GM18868 (cell line): ENCODE measurements around the gene TFAP2E.

Experiments used
- ATAC-seq: cut with Tn5 transposase; IDR thresholded peaks from one replicate; pipeline ENCODE4 v1.9.1; 2021; ENCODE audit warnings: mild to moderate bottlenecking, moderate library complexity; ENCODE audit not compliant: unreplicated experiment

The TFAP2E gene

DNA sequence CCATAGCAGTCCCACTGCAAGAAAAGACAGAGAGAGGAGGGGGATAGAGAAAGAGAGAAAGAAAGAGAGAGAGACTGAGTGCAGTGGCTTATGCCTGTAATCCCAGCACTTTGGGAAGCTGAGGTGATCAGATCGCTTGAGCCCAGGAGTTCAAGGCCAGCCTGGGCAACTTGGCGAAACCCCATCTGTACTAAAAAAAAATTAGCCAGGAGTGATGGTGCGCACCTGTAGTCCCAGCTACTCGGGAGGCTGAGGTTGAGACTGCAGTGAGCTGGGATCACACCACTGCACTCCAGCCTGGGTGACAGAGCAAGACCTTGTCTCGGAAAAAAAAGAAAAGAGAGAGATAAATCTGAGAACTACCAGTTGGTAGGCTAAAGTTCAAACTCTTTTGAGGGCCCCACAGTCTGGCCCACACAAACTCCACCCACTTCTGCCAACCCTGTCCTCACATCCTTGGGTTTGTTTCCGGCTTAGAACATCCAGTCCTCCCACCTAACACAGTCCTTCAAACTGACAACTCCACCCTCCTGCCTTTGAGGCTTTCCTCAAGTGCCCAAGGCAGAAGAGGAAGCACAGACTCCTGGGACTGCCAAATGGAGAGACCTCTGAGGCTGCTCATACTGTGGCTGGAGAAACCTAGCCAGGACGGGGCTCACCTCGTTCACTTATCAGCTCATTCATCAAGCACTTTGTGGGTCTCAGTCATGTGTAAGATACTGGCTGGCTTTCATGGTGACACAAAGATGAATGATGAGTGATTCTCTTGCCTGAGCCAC is 20.1 kb downstream of the TFAP2E start:
- ATAC-seq = no peak

DNA sequence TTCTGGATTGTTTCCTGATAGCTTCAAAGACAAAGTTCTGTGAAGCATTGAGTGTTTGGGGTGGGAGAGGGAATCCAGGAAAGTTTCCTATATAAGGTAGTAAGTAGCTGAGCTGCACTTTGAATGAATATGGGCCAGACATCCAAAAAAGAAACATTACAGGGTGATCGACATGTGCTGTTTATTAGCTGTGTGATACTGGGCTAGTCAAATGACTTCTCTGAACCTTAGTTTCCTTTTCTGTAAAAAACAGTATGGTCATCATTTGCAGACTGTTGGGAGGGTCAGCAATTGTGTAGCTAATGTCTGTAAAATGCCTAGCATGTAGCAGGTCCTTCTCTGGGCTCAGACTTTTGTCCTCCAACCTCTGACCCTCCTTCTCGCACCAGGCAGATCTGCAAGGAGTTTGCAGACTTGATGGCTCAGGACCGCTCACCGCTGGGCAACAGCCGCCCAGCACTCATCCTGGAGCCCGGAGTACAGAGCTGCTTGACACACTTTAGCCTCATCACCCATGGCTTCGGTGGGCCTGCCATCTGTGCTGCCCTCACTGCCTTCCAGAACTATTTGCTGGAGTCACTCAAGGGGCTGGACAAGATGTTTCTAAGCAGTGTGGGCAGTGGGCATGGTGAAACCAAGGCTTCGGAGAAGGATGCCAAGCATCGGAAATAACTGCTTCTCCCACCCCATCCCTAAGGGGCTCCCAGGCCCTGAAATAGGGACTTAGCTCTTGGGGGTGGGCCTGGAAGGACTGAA is 21.1 kb downstream of the TFAP2E start:
- no peak for ATAC-seq

DNA sequence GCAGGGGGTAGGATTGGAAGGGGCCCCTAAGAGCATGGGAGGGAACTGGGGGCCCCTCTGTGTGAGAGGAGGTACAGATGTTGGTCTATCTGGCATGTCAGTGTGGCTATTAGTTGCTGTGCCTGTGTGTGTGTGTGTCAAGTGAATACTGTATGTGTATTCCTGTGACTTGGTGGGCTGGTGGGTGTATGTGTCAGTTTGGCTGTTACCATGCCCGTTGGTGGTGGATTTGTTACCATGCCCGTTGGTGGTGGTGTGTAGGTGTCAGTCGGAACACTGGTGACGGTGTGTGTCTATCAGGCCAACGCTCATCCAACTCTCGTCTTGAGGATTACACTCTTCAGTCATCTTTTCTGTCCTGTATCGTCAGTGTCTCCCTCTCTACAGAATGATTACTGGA is 22.6 kb downstream of the TFAP2E start:
- ATAC-seq = no peak

DNA sequence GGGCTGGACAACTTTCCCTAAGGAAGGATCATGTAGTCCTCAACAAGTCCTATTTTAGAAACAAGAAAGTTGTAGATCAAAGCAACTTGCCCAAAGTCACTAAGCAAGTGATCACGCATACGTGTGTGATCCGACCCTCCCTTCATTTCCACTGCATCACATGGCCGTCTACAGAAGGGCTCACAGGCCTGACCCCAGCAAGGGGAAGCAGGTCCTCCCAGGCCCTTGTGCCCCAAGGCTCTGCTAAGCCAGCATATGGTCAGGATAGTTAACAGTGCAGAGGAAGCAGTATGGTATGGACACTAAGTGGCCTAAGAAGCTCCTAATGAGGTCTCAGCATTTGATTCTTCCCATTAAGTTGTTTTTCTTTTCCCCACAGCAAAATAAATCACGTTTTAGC is 24.8 kb downstream of the TFAP2E start:
- ATAC-seq = no peak

DNA sequence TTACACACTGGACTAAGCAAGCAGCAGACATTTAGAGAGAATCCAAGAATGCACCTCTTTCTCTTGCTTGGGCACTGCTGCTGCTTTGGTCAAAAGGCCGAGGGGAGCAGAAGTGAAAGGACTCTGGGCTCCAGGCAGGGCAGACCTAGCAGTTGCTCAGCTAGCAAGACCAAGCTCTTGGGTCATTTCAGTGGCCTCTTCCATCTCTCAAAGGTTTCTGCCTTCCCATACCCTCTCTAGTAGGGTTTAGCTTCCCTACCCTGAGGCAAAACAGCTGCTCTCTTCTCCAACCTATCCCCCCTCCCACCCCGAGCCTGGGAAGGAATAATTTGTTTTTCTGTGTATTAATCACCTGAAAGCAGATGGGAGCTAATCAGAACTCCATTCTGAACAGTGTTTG is 25.8 kb downstream of the TFAP2E start:
- ATAC-seq = no peak

DNA sequence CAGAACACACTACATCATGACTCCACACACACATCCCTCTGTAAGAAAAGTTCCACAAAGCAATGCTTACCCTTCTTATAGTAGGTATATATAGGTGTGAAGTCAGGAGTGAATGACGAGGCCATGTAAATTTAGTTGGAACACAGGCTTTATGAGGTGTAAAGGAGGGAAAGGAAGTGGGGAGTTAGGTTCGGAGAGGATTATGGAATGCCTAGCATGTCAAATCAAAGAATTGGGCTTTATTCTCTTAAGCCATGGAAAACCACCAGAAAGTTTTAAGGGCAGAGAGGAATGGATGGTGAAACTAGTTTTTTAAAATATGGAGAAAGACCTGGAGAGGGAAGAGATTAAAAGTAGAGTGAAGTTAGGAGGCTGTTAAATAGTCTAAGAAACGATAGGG is 26.3 kb downstream of the TFAP2E start:
- ATAC-seq = no peak

DNA sequence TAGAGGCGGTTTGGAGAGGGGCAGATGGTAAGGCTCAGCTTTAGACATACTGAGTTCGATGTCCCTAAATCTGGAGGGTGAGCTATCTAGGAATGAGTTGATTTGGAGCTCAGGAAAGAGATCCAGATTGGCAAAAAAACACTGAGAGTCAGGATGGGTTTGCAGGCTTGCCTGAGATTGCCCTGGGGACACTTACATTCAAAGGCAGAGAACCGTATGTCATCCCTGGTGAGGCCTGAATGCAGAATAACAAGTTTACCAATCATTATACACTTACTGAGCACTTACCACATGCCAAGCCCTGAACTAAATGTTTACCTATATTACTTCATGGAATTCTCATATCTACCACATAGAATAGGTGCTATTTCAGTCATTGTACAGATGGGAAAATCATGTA is 27.5 kb downstream of the TFAP2E start:
- no peak for ATAC-seq

DNA sequence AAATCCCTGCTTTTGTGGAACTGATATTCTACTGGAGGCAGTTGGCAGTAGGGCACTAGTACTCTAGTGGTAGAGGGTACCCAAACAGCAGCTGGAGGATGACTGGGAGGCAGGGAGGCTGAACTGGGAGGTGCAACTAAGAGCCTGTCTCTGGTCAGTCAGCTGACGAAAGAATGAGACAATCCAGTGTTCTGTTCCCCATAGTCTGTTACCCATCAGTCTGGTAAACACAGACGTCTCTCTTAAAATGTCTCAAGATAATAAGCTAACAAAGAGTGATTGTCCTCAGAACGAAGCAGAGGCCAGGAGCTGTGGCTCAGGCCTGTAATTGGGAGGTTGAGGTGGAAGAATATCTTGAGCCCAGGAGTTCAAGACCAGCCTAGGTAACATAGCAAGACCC is 30.4 kb downstream of the TFAP2E start:
- ATAC-seq = no peak

DNA sequence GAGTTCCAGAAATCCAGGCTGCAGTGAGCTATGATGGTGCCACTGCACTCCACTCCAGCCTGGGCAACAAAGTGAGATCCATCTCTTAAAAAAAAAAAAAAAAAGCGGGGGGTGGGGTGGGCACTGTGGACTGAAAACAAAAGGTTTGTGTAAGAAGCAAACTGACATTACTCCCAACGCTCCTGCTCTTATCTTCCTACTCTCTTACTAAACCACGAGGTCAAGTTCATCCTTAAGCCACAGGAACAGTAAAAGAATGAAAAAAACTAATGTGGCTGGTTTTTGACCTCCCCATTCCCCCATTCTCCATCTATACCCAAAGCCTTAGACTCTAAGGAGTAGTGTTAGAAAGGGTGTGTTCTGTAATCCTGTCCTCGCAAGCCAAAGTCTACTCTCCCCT is 30.8 kb downstream of the TFAP2E start:
- no peak for ATAC-seq

DNA sequence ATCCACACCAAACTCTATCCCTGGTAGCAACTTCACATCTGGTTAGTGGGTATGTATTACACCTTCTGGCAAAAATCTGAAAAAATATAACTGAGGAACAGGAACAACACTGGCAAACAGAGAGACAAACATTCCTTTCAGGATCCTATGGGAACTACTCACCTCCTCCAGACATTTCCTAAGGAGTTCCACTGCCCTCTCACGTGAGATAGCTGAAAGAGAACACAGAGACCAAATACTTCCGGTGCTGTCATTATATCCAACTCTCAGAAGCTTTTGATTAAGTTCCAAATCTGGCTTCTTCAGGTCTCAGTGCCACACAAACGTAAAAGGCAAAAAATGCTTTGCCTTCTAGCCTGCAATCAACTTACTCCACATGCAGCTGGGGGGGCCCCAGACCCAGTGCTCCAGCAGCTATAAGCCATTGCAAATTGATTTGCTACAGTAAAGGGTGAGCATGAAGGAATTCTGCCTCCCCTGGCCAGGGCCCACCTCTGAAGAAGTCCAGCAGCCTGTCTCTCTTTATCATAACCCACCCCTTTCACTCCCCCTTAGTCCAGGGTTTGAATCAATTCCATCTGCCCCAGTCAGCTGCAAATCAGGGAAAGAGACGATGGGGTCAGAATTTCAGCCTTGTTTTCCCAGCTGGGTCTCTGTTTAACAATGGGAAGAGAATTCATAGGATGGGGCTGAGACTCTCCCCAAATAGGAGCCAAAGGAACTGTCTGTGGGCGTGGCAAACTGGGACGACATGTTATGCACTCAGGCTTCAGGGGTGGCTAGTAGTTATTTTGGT is 32.2 kb downstream of the TFAP2E start:
- ATAC-seq = no peak

DNA sequence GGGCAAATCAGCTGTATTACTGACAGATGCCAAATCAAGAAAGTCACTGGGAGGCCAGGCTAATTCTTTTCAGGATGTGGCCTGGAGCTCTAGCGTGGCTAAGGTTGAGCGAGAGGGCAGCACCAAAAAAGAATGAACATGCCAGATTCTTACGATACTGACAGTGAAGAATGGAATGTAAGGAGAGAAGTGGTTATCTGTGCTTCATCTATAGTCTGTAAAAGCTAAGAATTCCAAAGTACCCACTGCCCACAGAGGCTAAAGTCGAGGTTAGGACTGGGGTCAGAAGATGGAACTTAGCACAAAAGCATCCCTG is 32.7 kb downstream of the TFAP2E start:
- no peak for ATAC-seq

DNA sequence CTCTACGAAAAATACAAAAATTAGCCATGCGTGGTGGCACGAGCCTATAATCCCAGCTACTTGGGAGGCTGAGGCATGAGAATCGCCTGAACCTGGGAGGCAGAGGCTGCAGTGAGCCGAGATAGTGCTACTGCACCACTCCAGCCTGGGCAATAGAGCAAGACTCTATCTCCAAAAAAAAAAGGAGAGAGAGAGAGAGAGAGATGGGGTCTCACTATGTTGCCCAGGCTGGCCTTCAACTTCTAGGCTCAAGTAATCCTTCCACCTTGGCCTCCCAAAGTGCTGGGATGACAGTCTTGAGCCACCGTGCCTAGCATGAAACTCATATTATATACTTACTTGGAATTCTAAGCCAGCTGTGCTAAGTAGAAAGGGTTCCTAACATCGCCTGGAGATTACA is 38.5 kb downstream of the TFAP2E start:
- ATAC-seq = no peak

DNA sequence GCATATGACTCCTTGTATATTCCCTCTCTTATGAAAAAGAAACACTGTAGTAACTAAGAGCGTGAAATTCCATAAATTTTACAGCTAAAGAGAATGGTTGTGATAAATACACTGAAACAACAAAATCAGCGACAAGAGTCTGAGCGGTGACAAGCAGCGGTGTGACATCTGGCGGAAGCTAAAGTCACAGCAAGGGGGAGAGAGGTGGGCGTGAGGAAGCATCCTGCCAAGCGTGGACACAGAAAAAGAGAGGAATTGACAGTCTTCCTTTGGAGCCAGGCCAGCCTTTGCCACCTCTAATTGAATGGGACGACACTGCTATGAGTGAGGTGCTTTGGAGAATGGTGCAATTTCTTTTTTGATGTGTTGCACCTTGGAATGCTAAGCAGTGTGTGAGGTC is 42.3 kb downstream of the TFAP2E start:
- ATAC-seq = no peak

DNA sequence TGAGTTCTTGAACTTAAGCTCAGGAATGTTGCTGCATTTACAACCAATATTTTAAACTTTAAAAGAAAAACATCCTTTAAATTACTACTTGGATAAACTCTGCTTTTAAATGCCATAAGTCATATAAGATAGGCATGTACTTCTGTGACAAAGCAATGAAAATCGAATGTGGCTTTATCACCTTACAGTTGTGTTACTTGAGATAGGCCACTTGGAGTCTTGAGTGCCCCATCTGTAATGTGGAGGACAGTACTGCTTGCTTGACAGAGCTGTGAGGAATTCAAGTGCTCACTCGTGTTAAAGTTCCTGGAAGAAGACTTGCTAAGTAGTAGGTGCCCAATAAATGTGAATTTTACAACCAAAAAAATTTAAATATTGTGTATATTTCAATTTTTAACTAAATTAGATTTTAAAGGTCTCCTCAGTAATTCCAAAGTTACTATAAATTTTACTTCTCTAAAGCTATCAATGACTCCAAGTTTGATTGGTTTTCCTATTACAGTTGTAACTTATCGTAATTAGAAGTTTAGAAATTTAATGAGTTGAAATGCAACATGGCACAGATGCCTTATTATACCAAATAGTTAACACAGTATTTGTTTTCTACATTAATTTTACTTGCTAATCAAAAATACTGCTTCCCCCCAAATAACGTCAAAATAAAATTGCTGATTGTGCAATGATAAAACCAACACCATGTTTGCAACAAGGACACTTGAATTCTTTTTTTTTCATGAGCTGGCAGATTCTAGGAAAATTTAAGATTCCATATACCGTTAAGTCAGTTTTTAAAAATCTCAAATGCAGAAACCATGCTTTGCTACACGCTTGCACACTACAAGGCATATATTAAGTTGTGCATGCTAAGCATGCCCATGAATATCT is 46.4 kb downstream of the TFAP2E start:
- ATAC-seq = no peak

DNA sequence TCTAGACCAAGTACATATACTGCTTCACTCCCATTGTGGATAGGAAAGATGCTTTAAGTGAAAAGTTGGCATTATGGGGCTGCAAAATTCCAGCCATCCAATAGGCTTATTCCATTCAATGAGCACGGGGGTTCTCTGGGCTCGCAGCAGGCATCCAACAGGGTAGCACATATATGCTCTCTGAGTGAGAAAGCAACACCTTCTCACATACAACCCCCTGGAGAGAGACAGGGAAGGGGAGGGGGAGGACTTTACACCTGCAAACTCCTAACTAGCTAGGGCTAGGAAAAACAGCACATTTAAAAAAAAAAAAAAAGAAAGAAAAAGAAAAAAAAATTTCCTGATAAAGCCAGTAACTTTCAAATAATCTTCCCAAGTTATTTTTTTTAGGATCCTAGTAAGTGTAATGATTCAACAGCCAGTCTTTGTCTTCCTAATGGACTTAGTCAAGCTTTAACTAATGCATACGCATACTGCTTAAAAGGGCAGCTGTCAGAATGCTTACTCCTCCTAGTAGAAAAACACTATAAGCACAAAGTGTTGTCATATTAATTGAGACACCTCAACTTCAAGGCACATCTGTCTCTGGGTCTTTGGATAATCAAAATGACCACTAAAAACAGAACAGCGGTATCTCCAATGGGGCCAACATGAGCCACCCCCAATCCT is 49.5 kb downstream of the TFAP2E start:
- no peak for ATAC-seq

DNA sequence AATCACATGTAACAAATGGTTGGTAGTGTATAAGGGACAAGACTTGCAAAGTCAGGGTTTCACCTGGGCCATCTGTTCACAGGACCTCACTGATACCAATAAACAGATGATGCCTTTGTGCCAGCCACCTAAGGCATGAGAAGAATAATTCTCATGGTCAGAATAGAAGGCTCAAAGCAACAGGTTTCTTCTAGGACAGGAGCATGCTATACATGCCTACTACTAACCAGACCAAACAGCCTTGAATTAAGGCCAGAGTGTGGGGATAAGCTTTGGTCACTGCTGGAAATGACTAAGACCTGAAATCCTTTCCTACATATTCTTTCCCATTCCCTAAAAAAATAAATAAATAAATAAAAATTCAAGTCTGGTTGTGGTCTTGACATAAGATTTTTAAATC is 50.7 kb downstream of the TFAP2E start:
- ATAC-seq = no peak

DNA sequence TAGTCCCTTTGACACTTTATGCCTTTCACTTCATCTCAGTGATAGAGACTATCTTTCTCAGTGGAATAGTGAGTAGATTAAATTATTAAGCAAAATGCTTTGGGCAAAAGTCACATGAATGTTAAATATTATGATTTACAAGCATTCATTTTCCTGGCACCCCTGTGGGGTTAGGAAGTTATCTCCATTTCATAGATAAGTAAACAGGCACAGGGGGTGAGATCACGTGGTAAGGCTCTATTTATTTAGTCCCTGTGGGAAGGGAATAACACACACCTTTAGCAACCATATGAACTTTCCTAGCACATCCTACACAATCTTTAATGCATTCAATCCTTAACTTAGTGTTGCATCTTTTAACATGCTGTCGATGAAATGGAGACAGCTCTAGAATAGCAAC is 55.9 kb downstream of the TFAP2E start:
- ATAC-seq = no peak

DNA sequence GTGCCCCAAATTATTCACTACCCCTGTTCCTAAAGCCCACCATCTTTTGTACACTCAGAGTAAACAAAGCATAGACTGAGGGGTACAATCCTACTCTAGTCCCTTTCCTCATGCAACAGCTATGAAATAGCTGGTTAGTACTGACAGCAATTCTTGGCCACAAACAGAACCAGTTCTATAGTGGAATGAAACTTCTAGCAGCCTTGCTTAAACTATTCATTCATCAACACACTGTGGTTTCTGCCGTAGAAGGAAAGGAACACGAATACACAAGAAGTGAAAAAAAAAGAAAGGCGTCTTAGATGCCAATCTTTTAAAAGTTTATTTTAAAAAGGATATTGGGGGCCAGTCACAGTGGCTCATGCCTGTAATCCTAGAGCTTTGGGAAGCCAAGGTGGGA is 58.3 kb downstream of the TFAP2E start:
- no peak for ATAC-seq

DNA sequence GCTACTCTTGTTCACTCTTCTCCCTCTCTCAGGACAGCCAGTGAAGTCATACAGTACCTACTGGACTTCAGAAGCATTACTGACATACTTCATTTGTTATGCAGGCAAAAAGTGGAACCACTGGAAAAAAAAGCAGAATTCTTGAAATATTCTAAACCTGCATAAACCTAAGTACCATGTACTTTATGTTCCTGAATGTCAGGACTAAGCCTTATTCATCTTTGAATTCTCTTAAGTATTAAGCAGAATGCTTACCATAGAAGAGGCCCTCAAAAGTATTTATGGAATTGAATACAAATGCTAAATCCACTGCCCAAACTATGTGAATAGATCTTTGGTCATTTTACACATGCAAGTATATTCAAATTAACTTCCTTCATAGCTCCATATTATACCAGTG is 60.4 kb downstream of the TFAP2E start:
- ATAC-seq = no peak

DNA sequence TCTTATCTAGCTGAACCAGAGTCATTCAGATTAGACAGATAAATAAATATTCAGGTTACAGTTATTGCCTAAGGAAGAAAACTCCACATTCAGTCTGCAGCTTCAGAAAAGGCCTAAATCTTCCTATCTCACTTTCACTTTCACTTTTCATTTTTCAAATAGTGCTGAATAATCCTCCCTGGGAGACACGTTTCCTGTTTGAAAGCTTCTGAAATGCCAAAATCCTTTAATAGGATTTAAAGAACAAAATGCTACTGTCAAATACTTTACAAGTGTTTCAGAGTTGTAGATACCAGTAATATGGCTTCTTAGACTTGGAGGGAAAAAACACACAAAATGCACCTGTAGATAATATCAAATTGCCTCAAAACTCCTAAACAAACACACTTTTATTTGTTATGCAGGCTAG is 64.3 kb downstream of the TFAP2E start:
- ATAC-seq = no peak
